CD4-positive, alpha-beta T cell (primary cell): ENCODE data around the gene IGFBP7. TPM values are rescaled to one million over a fixed set of nuclear protein-coding genes. Genes with fewer than 3 reads are reported as not detected.

Experiments
- ATAC-seq: fragments of 200-7000 bp; cut with Tn5 transposase; one replicate; pipeline ENCODE4 v1.10.0; 2022; ENCODE audit warnings: mild to moderate bottlenecking; ENCODE audit not compliant: poor library complexity
- CTCF ChIA-PET: fragments of 350-600 bp; sonication (Branson Sonifier 250); formaldehyde crosslinking; loops from one replicate; lab custom pipeline; 2021; ENCODE audit warnings: antibody characterized with exemption, inconsistent platforms; lab: Charles Lee
- POLR2A ChIA-PET: fragments of 350-600 bp; sonication (Branson Sonifier 250); formaldehyde crosslinking; loops from one replicate; lab custom pipeline; 2021; ENCODE audit warnings: antibody characterized with exemption, inconsistent platforms; lab: Charles Lee
- DNase-seq, 14 experiments: peaks; one replicate each; pipeline ENCODE4 v3.0.0-alpha.2; 2013 to 2020; ENCODE audit warnings: mixed read lengths in 2 of 14
- H3K27ac ChIP-seq, 2 donors: one replicate each; pipeline versions ENCODE4 v1.5.1 to v1.7.0; 2013; ENCODE audit warnings: low read length in 2 of 2, low read depth in 1 of 2, mild to moderate bottlenecking in 1 of 2
- H3K27me3 ChIP-seq, 2 experiments: 1 replicate in 1 of 2; 2 replicates in 1 of 2; pipeline versions ENCODE4 v1.6.1 to v1.7.0; 2013; ENCODE audit warnings: low read length in 2 of 2, control low read depth in 1 of 2, mild to moderate bottlenecking in 1 of 2, moderate library complexity in 1 of 2; ENCODE audit not compliant: insufficient read depth in 2 of 2, control insufficient read depth in 1 of 2
- H3K36me3 ChIP-seq: one replicate; pipeline ENCODE4 v1.6.1; 2013; ENCODE audit warnings: low read length, control low read depth; ENCODE audit not compliant: insufficient read depth
- H3K4me1 ChIP-seq: one replicate; pipeline ENCODE4 v1.6.1; 2013; ENCODE audit warnings: low read length, control low read depth; ENCODE audit not compliant: insufficient read depth
- H3K4me3 ChIP-seq: one replicate; pipeline ENCODE4 v1.5.1; 2013; ENCODE audit warnings: mild to moderate bottlenecking, low read length, moderate library complexity
- H3K9me3 ChIP-seq, 2 experiments: 1 replicate in 1 of 2; 2 replicates in 1 of 2; pipeline versions ENCODE4 v1.6.1 to v1.7.0; 2013; ENCODE audit warnings: low read length in 2 of 2, mild to moderate bottlenecking in 2 of 2, control low read depth in 1 of 2, moderate library complexity in 1 of 2; ENCODE audit not compliant: control insufficient read depth in 1 of 2, insufficient read depth in 1 of 2
- H3K27ac Mint-ChIP-seq: one replicate; pipeline ENCODE4 v1.8.0; 2020; ENCODE audit warnings: mixed read lengths
- H3K27me3 Mint-ChIP-seq: one replicate; pipeline ENCODE4 v1.8.0; 2021; ENCODE audit warnings: mixed read lengths
- H3K36me3 Mint-ChIP-seq: one replicate; pipeline ENCODE4 v1.8.0; 2021; ENCODE audit warnings: low read depth, mixed read lengths
- H3K4me1 Mint-ChIP-seq: one replicate; pipeline ENCODE4 v1.8.0; 2021; ENCODE audit warnings: low read depth, mixed read lengths
- H3K4me3 Mint-ChIP-seq: one replicate; pipeline ENCODE4 v1.8.0; 2020; ENCODE audit warnings: mild to moderate bottlenecking, mixed read lengths
- H3K9me3 Mint-ChIP-seq: one replicate; pipeline ENCODE4 v1.8.0; 2020; ENCODE audit warnings: mixed read lengths
- intact Hi-C, 2 experiments: fragments of 100-400 bp; cut with DNase I in 1 of 2; cut with micrococcal nuclease in 1 of 2; formaldehyde crosslinking; loops; one replicate each; pipeline versions ENCODE4 v1.15.1 to v1.9.0; 2023 to 2025; cut with DNase I, micrococcal nuclease
- total RNA-seq, 174 experiments: library from RNA in 2 of 174; stranded (reverse) in 2 of 174; gene quantifications; one replicate each; pipeline ENCODE4 v1.2.3 and lab custom pipeline; 2021 to 2026
- TF ChIP-seq, protein P1 (sequence below): fragments of 200-600 bp; IDR thresholded peaks from one replicate; pipeline ENCODE4 v1.8.0; 2022; ENCODE audit warnings: antibody characterized with exemption, mild to moderate bottlenecking

The IGFBP7 gene
- total RNA-seq, 2 experiments from 2014 or later = 0.45 TPM; not detected in 1

DNA sequence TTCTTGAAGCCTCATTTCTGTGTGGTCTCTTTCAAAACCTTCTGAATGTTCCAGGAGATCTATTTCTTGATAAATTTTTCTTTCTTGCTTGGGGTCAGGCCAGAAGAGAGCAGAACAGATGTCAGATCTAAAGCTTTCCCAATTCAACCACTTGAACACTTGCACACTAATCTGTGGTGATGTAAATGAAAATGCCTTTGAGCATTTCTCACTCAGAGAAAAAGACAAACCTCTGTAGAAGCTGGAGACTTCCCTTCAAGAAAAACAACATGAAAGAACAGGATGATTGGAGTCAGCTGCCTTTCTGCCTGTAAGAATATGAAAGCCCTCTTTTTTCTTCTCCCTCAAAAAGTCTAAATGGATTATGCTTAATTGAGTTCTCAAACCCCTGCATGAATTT lies 11.2 kb downstream of the IGFBP7 start:
- Histone ChIP-seq H3K4me1 (no peaks in the 10 kb centered on the region), H3K27ac (no peak overlapping the region), H3K27me3 (peaks cover 4 to 7% of the 10 kb centered on the region in 2 experiments), H3K36me3 (no peaks in the 10 kb centered on the region), H3K4me3 (no peak overlapping the region), H3K9me3 (no peaks in the 10 kb centered on the region)
- no peak for ATAC-seq
- intact Hi-C loops = no loop called here
- Mint-ChIP-seq H3K36me3 (no peaks in the 10 kb centered on the region), H3K27me3 (peaks cover 12% of the 10 kb centered on the region), H3K27ac (no peak overlapping the region), H3K4me1 (no peaks in the 10 kb centered on the region), H3K9me3 (no peaks in the 10 kb centered on the region), H3K4me3 (no peak overlapping the region)
- POLR2A ChIA-PET = no interaction called here
- CTCF ChIA-PET = no interaction called here
- DNase-seq = no peak
- TF ChIP-seq, protein P1, sequence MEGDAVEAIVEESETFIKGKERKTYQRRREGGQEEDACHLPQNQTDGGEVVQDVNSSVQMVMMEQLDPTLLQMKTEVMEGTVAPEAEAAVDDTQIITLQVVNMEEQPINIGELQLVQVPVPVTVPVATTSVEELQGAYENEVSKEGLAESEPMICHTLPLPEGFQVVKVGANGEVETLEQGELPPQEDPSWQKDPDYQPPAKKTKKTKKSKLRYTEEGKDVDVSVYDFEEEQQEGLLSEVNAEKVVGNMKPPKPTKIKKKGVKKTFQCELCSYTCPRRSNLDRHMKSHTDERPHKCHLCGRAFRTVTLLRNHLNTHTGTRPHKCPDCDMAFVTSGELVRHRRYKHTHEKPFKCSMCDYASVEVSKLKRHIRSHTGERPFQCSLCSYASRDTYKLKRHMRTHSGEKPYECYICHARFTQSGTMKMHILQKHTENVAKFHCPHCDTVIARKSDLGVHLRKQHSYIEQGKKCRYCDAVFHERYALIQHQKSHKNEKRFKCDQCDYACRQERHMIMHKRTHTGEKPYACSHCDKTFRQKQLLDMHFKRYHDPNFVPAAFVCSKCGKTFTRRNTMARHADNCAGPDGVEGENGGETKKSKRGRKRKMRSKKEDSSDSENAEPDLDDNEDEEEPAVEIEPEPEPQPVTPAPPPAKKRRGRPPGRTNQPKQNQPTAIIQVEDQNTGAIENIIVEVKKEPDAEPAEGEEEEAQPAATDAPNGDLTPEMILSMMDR = no peak

DNA sequence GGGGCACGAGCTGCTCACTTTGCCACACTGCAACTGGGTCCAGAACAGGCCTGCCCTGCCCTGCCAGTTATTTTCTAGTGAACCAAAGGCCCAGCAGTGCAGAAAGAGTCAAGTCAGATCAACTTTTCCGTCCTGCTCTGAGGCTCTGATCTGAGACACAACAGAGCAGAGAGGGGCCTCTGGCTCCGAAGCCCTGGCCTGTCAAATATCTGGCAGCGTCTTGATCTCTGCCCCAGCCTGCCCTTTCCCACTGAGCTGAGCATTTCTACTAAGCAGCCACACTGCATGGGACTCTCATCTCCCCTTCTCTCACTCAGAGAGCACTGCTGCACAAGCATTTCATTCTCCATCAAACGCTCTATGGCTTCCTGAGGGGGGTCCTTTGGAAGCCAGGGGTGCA lies 11.8 kb downstream of the IGFBP7 start:
- CTCF ChIA-PET = no interaction called here
- no peak overlapping the region for H3K4me3 Mint-ChIP-seq
- POLR2A ChIA-PET = no interaction called here
- H3K27ac Mint-ChIP-seq = no peak overlapping the region
- no peaks in the 10 kb centered on the region for H3K36me3 Mint-ChIP-seq
- no peak overlapping the region for H3K4me3 ChIP-seq
- TF ChIP-seq, protein P1 = no peak
- no peaks in the 10 kb centered on the region for H3K36me3 ChIP-seq
- no peaks in the 10 kb centered on the region for H3K9me3 Mint-ChIP-seq
- no peaks in the 10 kb centered on the region for H3K9me3 ChIP-seq
- H3K4me1 Mint-ChIP-seq = no peaks in the 10 kb centered on the region
- intact Hi-C loops = no loop called here
- peaks cover 12% of the 10 kb centered on the region for H3K27me3 Mint-ChIP-seq
- peaks cover 4 to 7% of the 10 kb centered on the region in 2 experiments for H3K27me3 ChIP-seq
- DNase-seq = no peak
- no peak for ATAC-seq
- H3K27ac ChIP-seq = no peak overlapping the region
- H3K4me1 ChIP-seq = no peaks in the 10 kb centered on the region

DNA sequence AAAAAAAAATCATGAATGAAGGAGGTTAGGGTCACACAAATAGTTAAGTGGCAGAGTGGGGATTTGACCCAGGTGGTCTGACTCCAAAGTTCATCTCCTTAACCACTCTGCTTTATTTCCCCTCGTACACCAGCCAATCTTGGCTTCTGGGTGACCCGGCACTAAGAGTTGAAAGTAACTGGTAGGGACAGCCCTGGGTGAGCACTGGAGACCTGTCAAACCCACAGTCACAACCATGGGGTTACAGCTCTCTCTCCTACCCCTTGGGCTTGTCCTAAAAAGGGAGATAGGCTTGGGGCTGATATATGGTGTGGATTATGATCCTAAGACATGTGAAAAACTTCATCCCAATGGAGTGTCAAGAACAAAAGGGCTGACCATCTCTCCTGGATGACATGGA lies 12.5 kb downstream of the IGFBP7 start:
- Histone ChIP-seq H3K4me1 (no peaks in the 10 kb centered on the region), H3K4me3 (no peak overlapping the region), H3K27ac (no peak overlapping the region), H3K9me3 (no peaks in the 10 kb centered on the region), H3K27me3 (peaks cover 4 to 7% of the 10 kb centered on the region in 2 experiments), H3K36me3 (no peaks in the 10 kb centered on the region)
- intact Hi-C loops = no loop called here
- DNase-seq (no peak), ATAC-seq (no peak)
- ChIA-PET POLR2A (no interaction called here), CTCF (no interaction called here)
- Mint-ChIP-seq H3K4me1 (no peaks in the 10 kb centered on the region), H3K36me3 (no peaks in the 10 kb centered on the region), H3K4me3 (no peak overlapping the region), H3K27ac (no peak overlapping the region), H3K9me3 (no peaks in the 10 kb centered on the region), H3K27me3 (peaks cover 12% of the 10 kb centered on the region)
- TF ChIP-seq, protein P1 = no peak
